NCI-H2081 treated with DMSO at 0.1 percent for 48 hours (cell line): Measurements from ENCODE around the gene FBXW8.

Experiments used
- DNase-seq: peaks from one replicate; lab custom pipeline; 2025; lab: John Stamatoyannopoulos, UW

FBXW8 gene

GRCh38 chr12:116990971-116991966 lies 80.5 kb downstream of the FBXW8 start:
- DNase-seq = no peak

DNA sequence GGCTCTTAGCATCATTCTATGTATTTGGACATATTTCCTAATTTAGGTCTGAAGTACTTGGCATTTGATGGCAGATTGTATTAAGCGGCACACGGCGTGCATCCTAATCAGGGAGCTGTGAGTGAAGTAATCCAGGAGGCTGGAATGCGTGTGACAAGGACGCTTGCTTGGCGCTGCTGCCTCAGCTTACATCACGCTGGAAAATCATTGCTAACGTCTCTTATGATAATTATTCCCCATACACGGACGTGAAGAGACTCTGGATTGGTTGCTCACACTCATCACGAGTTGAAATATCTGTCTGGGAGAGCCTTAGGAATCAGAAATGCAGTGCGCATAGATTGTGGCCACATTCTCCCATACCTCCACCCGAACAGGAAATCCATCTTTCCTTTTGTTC lies 85.3 kb downstream of the FBXW8 start:
- DNase-seq = no peak

GRCh38 chr12:116996621-116997020 lies 85.9 kb downstream of the FBXW8 start:
- no peak for DNase-seq

DNA sequence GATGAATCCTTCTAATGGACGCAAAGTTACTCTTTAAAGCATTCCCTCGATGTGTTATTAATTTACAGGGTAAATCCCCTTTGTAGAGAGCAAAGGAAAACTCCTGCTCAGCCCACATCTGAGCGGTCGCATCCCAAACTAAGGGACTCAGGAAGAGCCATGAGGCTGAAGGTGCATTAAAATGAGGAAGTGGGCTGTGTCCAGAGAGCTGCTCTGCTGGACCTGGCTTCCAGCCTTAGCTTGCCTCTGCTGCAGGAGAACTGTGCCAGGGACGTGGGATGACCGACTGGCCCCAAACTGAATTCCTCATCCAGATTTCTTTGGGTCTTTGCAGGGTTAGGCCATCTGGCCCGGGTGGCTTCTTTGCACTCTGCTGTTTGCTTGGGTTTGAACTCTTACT lies 88.3 kb downstream of the FBXW8 start:
- no peak for DNase-seq

- no peak for DNase-seq
Measured at GRCh38 chr12:117000316-117000715, 89.6 kb downstream of the FBXW8 start.

DNA sequence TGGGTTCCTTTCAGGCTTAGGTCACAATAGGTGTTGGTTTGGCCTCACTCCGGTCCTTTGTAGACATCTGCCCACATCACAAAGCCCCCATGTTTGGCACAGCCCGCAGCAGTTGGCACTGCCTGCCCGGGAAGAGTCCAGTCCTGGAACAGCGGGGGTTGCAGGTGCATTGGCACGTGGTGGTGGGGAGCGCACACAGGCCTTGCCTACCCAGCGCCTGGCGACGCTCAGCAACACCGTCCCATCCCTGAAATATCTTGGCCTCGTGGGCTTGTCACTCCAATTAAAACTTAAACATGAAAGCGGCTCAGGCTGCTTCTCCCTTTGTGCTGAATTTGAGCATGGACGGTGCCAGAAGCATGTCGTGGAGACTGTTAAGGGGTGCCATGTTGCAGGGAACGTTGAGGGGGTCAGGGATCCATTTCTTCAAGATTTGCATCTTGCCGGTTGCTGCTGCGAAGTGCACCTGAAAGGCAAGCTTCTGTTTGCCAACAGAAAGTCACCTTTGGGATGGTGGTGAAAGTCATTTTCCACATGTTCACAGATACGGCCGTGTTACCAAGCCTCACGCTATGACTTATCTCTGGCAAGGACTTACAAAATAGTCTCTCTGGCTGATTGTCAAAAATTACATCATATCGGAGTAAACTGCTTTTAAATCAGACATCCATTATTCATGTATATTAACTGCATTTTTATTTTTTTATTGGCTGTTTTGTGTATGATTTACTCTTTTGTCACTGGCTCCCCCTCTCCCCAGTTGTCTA lies 91.5 kb downstream of the FBXW8 start:
- DNase-seq = no peak

GRCh38 chr12:117003883-117004404 lies 93.2 kb downstream of the FBXW8 start:
- DNase-seq = no peak

GRCh38 chr12:117005417-117006046 lies 94.8 kb downstream of the FBXW8 start:
- no peak for DNase-seq

- no peak for DNase-seq
Measured at GRCh38 chr12:117006333-117006732, 95.6 kb downstream of the FBXW8 start.

- DNase-seq = no peak
Measured at GRCh38 chr12:117007577-117007976, 96.8 kb downstream of the FBXW8 start.

DNA sequence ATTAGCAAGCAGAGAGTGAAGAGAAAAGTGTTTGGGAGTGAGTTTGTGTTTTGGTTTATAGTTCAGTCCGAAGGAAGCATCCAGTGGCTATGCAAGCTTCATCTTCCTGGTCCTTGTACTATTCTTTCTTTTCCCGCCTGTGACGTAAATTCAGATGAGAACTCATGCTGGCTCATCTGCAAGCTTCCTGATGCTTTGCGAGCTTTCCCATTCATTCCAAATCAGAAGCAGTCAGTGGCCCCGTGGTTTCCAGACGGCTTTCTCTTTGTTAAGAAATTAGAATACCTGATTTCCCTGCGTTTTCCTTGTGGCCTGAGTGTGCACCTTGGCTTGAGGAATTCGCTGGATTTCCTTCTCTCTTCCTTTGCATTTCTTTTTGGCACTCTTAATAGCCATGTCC lies 99.0 kb downstream of the FBXW8 start:
- no peak for DNase-seq

GRCh38 chr12:117010693-117011451 lies 100.1 kb downstream of the FBXW8 start:
- DNase-seq = no peak

GRCh38 chr12:117011988-117012805 lies 101.4 kb downstream of the FBXW8 start:
- no peak for DNase-seq

DNA sequence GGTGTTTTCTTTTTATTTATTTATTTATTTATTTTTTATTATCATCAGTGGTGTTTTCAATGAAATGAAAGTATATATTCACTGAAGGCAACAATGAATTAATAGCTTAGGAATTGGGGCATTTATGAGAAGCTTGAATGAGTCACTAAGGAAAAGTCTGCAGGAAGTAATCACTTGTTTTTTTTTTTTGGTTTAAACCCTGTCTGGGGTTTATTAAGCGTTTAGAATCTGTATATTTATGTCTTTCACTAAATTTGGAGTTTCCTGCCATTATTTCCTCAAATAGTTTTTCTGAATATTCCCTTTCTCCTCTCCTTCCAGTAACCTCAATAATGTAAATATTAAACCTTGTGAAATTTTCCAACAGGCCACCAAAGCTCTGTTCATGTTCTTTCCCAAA lies 103.0 kb downstream of the FBXW8 start:
- no peak for DNase-seq

- DNase-seq = no peak
Measured at GRCh38 chr12:117014342-117014887, 103.7 kb downstream of the FBXW8 start.

- DNase-seq = no peak
Measured at GRCh38 chr12:117015811-117016210, 105.1 kb downstream of the FBXW8 start.

GRCh38 chr12:117017807-117018206 lies 107.1 kb downstream of the FBXW8 start:
- no peak for DNase-seq

GRCh38 chr12:117018276-117018675 lies 107.5 kb downstream of the FBXW8 start:
- no peak for DNase-seq

GRCh38 chr12:117018685-117019084 lies 107.9 kb downstream of the FBXW8 start:
- no peak for DNase-seq

GRCh38 chr12:117019866-117020265 lies 109.1 kb downstream of the FBXW8 start:
- no peak for DNase-seq
